GM23248 (cell line): Measurements from ENCODE around the gene KRTAP5-5. TPM values are rescaled to one million over a fixed set of nuclear protein-coding genes. Genes with fewer than 3 reads are reported as not detected.

Experiments used
- DNase-seq: peaks from one replicate; pipeline ENCODE4 v3.0.0-alpha.2; 2015
- H2AFZ ChIP-seq: fragments of 200-600 bp; sonication (generic); 2 replicates; pipeline ENCODE4 v1.6.1; 2016; ENCODE audit warnings: antibody characterized with exemption
- H3F3A ChIP-seq: fragments of 200-600 bp; sonication (generic); 2 replicates; pipeline ENCODE4 v1.6.1; 2016; ENCODE audit warnings: mild to moderate bottlenecking, antibody characterized with exemption, mixed run types; ENCODE audit not compliant: insufficient read depth
- H3K27ac ChIP-seq: fragments of 200-600 bp; sonication (generic); 2 replicates; pipeline ENCODE4 v1.5.1; 2016; ENCODE audit warnings: mild to moderate bottlenecking
- H3K27me3 ChIP-seq: fragments of 200-600 bp; sonication (generic); replicated peaks from 2 replicates; pipeline ENCODE4 v1.6.1; 2016; ENCODE audit warnings: mild to moderate bottlenecking; ENCODE audit not compliant: insufficient read depth
- H3K36me3 ChIP-seq: fragments of 200-600 bp; sonication (generic); 2 replicates; pipeline ENCODE4 v1.6.1; 2016; ENCODE audit warnings: low read depth, mild to moderate bottlenecking
- H3K4me1 ChIP-seq: fragments of 200-600 bp; sonication (generic); 2 replicates; pipeline ENCODE4 v1.6.1; 2016; ENCODE audit warnings: mild to moderate bottlenecking; ENCODE audit not compliant: insufficient read depth
- H3K4me2 ChIP-seq: fragments of 200-600 bp; sonication (generic); one replicate; pipeline ENCODE4 v1.6.1; 2016; ENCODE audit warnings: mild to moderate bottlenecking; ENCODE audit not compliant: unreplicated experiment
- H3K4me3 ChIP-seq: fragments of 200-600 bp; sonication (generic); 2 replicates; pipeline ENCODE4 v1.5.1; 2016; ENCODE audit warnings: mild to moderate bottlenecking
- H3K79me2 ChIP-seq: fragments of 200-600 bp; sonication (generic); 2 replicates; pipeline ENCODE4 v1.6.1; 2016; ENCODE audit warnings: mild to moderate bottlenecking; ENCODE audit not compliant: insufficient read depth
- H3K9ac ChIP-seq: fragments of 200-600 bp; sonication (generic); 2 replicates; pipeline ENCODE4 v1.6.1; 2016; ENCODE audit warnings: mild to moderate bottlenecking
- H3K9me2 ChIP-seq: fragments of 200-600 bp; sonication (generic); 2 replicates; pipeline ENCODE4 v1.6.1; 2016; ENCODE audit warnings: mixed run types, mild to moderate bottlenecking, moderate library complexity; ENCODE audit not compliant: insufficient read depth
- H3K9me3 ChIP-seq: fragments of 200-600 bp; sonication (generic); one replicate; pipeline ENCODE4 v1.6.1; 2017; ENCODE audit warnings: low read depth
- H4K20me1 ChIP-seq: fragments of 200-600 bp; sonication (generic); 2 replicates; pipeline ENCODE4 v1.6.0; 2016; ENCODE audit not compliant: insufficient read depth
- EZH2 ChIP-seq: fragments of 200-600 bp; sonication (generic); IDR thresholded peaks from 2 replicates; pipeline ENCODE4 v1.6.1; 2018; ENCODE audit warnings: antibody characterized with exemption, mild to moderate bottlenecking; ENCODE audit not compliant: insufficient read depth, poor library complexity, severe bottlenecking
- EZH2phosphoT487 ChIP-seq: fragments of 200-600 bp; sonication (generic); IDR thresholded peaks from 2 replicates; pipeline ENCODE4 v1.6.1; 2018; ENCODE audit warnings: antibody characterized with exemption, moderate library complexity, mild to moderate bottlenecking, low read depth; ENCODE audit not compliant: insufficient read depth
- WGBS, 2 experiments: methylation state at CpG; one replicate each; pipeline ENCODE4 v1.1.6; 2015 to 2017; ENCODE audit warnings: low lambda C conversion rate in 2 of 2, low coverage in 1 of 2; ENCODE audit errors: missing lambda C conversion rate in 2 of 2; 5-methylcytosine and 5-hydroxymethylcytosine counted together
- in situ Hi-C: fragments of 300-500 bp; cut with MboI; formaldehyde crosslinking; loops from 2 replicates; pipeline ENCODE4 v1.15.0; 2020
- polyA plus RNA-seq: library from polyadenylated mRNA; unstranded; fragments of >200 nt; fragmentation: Nextera tagmentation; extraction: Ambion mirVana; gene quantifications from 2 replicates; pipeline ENCODE4 v1.2.1, GENCODE V29; 2016
- total RNA-seq: library from RNA; depleted of rRNA; stranded (reverse); fragments of >200 nt; shearing (Covaris generic); gene quantifications from 2 replicates; pipeline ENCODE4 v1.2.3, GENCODE V29; 2014

Gene KRTAP5-5
- total and polyA plus RNA-seq, 2 experiments from 2014 or later = not detected

DNA sequence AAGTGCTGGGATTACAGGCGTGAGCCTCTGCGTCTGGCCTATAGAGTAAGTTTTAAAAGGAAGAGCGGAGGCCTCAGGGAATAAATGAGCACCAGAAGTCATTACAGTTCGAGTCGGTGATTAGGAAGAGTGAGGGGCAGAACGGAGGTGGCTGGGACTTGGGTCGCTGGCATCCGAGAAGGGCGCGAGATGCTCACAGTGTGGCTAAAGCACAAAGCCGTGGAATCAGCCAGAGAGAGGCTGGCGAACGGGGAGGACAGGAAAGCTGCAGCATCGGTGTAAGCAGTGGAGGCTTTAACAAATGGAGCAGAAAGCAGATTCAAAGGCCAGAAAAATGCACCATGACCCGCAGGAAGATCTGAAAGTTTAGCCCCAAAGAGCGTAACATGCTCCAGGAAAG lies 5.0 kb upstream of the KRTAP5-5 start:
- no peak overlapping the region for H3K27ac ChIP-seq
- H3F3A ChIP-seq = no peaks in the 10 kb centered on the region
- no peaks in the 10 kb centered on the region for H3K9me2 ChIP-seq
- TF ChIP-seq EZH2 = no peak
- TF ChIP-seq EZH2phosphoT487 = no peak
- H3K36me3 ChIP-seq = no peaks in the 10 kb centered on the region
- no peak for DNase-seq
- no peak overlapping the region for H3K4me3 ChIP-seq
- H2AFZ ChIP-seq = no peak overlapping the region
- H3K27me3 ChIP-seq = peaks cover 65% of the 10 kb centered on the region
- WGBS, 2 experiments = 60% methylated on average over 16 of the region's 16 CpGs
- no peak overlapping the region for H3K9ac ChIP-seq
- no peaks in the 10 kb centered on the region for H4K20me1 ChIP-seq
- no peaks in the 10 kb centered on the region for H3K4me1 ChIP-seq
- H3K79me2 ChIP-seq = no peaks in the 10 kb centered on the region
- H3K4me2 ChIP-seq = no peak overlapping the region
- H3K9me3 ChIP-seq = no peaks in the 10 kb centered on the region
- in situ Hi-C loops = no loop called here

DNA sequence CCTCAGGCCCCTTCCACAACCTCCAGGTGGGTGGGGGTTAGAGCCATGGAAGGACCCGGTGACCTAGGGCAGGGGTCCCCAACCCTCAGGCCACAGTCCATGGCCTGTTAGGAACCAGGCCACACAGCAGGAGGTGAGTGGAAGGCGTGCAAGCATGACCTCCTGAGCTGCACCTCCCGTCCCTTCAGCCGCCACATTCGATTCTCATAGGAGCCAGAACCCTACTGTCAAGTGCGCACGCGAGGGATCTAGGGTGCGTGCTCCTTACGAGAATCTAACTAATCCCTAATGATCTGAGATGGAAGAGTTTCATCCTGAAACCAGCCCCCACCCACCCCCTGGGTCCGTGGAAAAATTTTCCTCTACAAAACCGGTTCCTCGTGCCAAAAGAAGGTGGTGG lies 4.0 kb upstream of the KRTAP5-5 start:
- Histone ChIP-seq H3K79me2 (no peaks in the 10 kb centered on the region), H3K9ac (no peak overlapping the region), H3K36me3 (no peaks in the 10 kb centered on the region), H3K4me1 (no peaks in the 10 kb centered on the region), H3K9me3 (no peaks in the 10 kb centered on the region), H3K4me2 (no peak overlapping the region), H2AFZ (no peak overlapping the region), H4K20me1 (no peaks in the 10 kb centered on the region), H3K9me2 (no peaks in the 10 kb centered on the region), H3F3A (no peaks in the 10 kb centered on the region), H3K4me3 (no peak overlapping the region), H3K27ac (no peak overlapping the region), H3K27me3 (peaks cover 64% of the 10 kb centered on the region)
- TF ChIP-seq EZH2 = no peak
- no peak for TF ChIP-seq EZH2phosphoT487
- no peak for DNase-seq
- in situ Hi-C loops = no loop called here
- WGBS, 2 experiments = 55 to 59% methylated on average over 12 to 13 of the region's 13 CpGs

DNA sequence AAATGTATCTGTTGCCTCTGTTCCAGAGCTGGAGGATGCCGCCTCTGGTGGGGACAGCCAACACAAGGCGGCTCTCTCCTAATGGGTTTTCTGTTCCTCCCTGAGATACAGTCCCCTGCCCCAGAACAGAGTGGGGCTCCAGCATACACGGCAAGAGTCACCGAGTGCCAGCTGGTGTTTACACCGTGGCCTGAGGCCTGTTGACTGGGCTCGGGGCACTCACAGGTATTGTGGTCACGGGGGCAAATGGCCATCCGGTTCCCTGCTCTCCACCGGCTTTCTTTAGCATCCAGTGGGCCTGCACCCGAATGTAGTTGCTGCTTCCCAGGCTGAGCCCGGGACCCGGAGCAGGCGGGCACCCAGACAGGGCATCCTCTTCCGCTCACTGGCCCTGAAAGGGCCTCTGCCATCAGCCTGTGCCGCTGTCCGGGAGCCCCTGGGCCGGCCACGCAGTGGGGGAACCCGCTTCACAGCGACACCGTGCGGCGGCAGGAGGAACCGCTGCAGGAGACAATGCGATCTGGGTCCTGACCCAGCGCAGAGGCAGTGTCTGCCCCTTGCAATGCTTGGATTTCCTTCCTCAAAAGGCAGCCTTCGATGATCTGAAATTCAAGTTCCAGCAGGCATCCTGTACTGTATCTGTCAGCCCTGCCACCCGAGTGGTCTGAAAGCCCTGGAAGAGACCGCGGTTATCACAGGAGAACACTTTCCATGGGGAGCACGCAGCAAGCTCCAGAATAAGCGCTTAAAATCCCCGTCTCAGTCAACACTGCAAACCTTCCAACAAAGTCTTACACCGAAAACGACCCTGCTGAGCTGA lies 859 bp upstream of the KRTAP5-5 start:
- peaks cover 80% of the 10 kb centered on the region for H3K27me3 ChIP-seq
- H3K4me2 ChIP-seq = no peak overlapping the region
- WGBS, 2 experiments = 22 to 23% methylated on average over 34 to 35 of the region's 35 CpGs
- in situ Hi-C loops = no loop called here
- H2AFZ ChIP-seq = no peak overlapping the region
- no peaks in the 10 kb centered on the region for H3K79me2 ChIP-seq
- no peak overlapping the region for H3K4me3 ChIP-seq
- H3K4me1 ChIP-seq = no peaks in the 10 kb centered on the region
- H3F3A ChIP-seq = no peaks in the 10 kb centered on the region
- peak; percentile 59 for DNase-seq
- H3K36me3 ChIP-seq = no peaks in the 10 kb centered on the region
- TF ChIP-seq EZH2 (no peak), EZH2phosphoT487 (no peak)
- H3K9me3 ChIP-seq = no peaks in the 10 kb centered on the region
- H4K20me1 ChIP-seq = no peaks in the 10 kb centered on the region
- no peak overlapping the region for H3K27ac ChIP-seq
- no peaks in the 10 kb centered on the region for H3K9me2 ChIP-seq
- no peak overlapping the region for H3K9ac ChIP-seq

DNA sequence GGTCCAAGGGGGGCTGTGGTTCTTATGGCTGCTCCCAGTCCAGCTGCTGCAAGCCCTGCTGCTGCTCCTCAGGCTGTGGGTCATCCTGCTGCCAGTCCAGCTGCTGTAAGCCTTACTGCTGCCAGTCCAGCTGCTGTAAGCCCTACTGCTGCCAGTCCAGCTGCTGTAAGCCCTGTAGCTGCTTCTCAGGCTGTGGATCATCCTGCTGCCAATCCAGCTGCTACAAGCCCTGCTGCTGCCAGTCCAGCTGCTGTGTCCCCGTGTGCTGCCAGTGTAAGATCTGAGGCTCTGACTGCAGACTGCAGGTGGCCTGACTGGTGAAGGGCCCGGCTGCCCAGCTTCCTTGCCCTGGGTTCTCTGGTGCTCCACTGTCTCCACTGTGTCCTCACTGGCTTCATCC lies 696 bp downstream of the KRTAP5-5 start:
- Histone ChIP-seq H3K27me3 (peaks cover 78% of the 10 kb centered on the region), H2AFZ (no peak overlapping the region), H3K4me2 (no peak overlapping the region), H3K27ac (no peak overlapping the region), H3K9ac (no peak overlapping the region), H3K9me2 (no peaks in the 10 kb centered on the region), H3K9me3 (no peaks in the 10 kb centered on the region), H3F3A (no peaks in the 10 kb centered on the region), H4K20me1 (no peaks in the 10 kb centered on the region), H3K4me3 (no peak overlapping the region), H3K36me3 (no peaks in the 10 kb centered on the region), H3K79me2 (no peaks in the 10 kb centered on the region), H3K4me1 (no peaks in the 10 kb centered on the region)
- no peak for DNase-seq
- WGBS, 2 experiments = 0 to 41% methylated on average over 1 to 2 of the region's 2 CpGs
- TF ChIP-seq EZH2phosphoT487 (no peak), EZH2 (no peak)
- in situ Hi-C loops = no loop called here
